Naive thymus-derived CD4-positive, alpha-beta T cell (primary cell): Measurements from ENCODE around the gene CLNK. TPM values are rescaled to one million over a fixed set of nuclear protein-coding genes. Genes with fewer than 3 reads are reported as not detected.

ENCODE experiments used
- ATAC-seq: fragments of 150-1000 bp; cut with Tn5 transposase; 2 replicates; pipeline ENCODE4 v1.10.0; 2021; ENCODE audit warnings: mild to moderate bottlenecking, moderate library complexity
- CTCF ChIA-PET: fragments of 350-600 bp; sonication (Branson Sonifier 250); formaldehyde crosslinking; loops from one replicate; lab custom pipeline; 2021; ENCODE audit warnings: antibody characterized with exemption; lab: Charles Lee
- POLR2A ChIA-PET: fragments of 350-600 bp; sonication (Branson Sonifier 250); formaldehyde crosslinking; loops from one replicate; lab custom pipeline; 2021; ENCODE audit warnings: antibody characterized with exemption, inconsistent platforms; lab: Charles Lee
- DNase-seq, 9 donors: peaks; one replicate each; pipeline versions ENCODE4 v3.0.0 to v3.0.0-alpha.2; 2020 to 2022; ENCODE audit warnings: mixed read lengths in 1 of 9
- H3K27ac ChIP-seq: one replicate; pipeline ENCODE4 v1.7.0; 2013; ENCODE audit warnings: mild to moderate bottlenecking, low read depth, low read length, moderate library complexity
- H3K27me3 ChIP-seq, 2 donors: one replicate each; pipeline ENCODE4 v1.7.0; 2013; ENCODE audit warnings: low read length in 2 of 2, mild to moderate bottlenecking in 2 of 2, moderate library complexity in 2 of 2; ENCODE audit not compliant: control insufficient read depth in 2 of 2, insufficient read depth in 2 of 2
- H3K36me3 ChIP-seq, 3 experiments: 1 replicate in 2 of 3; 2 replicates in 1 of 3; pipeline ENCODE4 v1.7.0; 2013; ENCODE audit warnings: low read length in 3 of 3, mild to moderate bottlenecking in 3 of 3, moderate library complexity in 1 of 3; ENCODE audit not compliant: insufficient read depth in 3 of 3, control insufficient read depth in 2 of 3
- H3K4me1 ChIP-seq, 2 donors: one replicate each; pipeline ENCODE4 v1.7.0; 2013; ENCODE audit warnings: low read length in 2 of 2, mild to moderate bottlenecking in 2 of 2, moderate library complexity in 1 of 2; ENCODE audit not compliant: control insufficient read depth in 2 of 2, insufficient read depth in 2 of 2
- H3K4me3 ChIP-seq: 2 replicates; pipeline ENCODE4 v1.7.0; 2013; ENCODE audit warnings: mild to moderate bottlenecking, low read length
- H3K9me3 ChIP-seq, 3 experiments: 1 replicate in 2 of 3; 2 replicates in 1 of 3; pipeline ENCODE4 v1.7.0; 2013; ENCODE audit warnings: low read length in 3 of 3; ENCODE audit not compliant: control insufficient read depth in 2 of 3
- H3K27ac Mint-ChIP-seq, 9 donors: one replicate each; pipeline ENCODE4 v1.8.0; 2020 to 2022; ENCODE audit warnings: mixed read lengths in 9 of 9, mild to moderate bottlenecking in 8 of 9, moderate library complexity in 5 of 9, inconsistent platforms in 2 of 9
- H3K27me3 Mint-ChIP-seq, 5 donors: one replicate each; pipeline ENCODE4 v1.8.0; 2021 to 2022; ENCODE audit warnings: mixed read lengths in 5 of 5, mild to moderate bottlenecking in 1 of 5
- H3K36me3 Mint-ChIP-seq, 5 donors: one replicate each; pipeline ENCODE4 v1.8.0; 2020 to 2022; ENCODE audit warnings: mixed read lengths in 5 of 5, mild to moderate bottlenecking in 3 of 5, inconsistent platforms in 1 of 5
- H3K4me1 Mint-ChIP-seq, 7 donors: one replicate each; pipeline ENCODE4 v1.8.0; 2020 to 2022; ENCODE audit warnings: mixed read lengths in 7 of 7, mild to moderate bottlenecking in 3 of 7, inconsistent platforms in 1 of 7
- H3K4me3 Mint-ChIP-seq, 10 donors: one replicate each; pipeline ENCODE4 v1.8.0; 2020 to 2022; ENCODE audit warnings: mild to moderate bottlenecking in 10 of 10, mixed read lengths in 10 of 10, moderate library complexity in 6 of 10, inconsistent platforms in 2 of 10
- H3K9me3 Mint-ChIP-seq, 11 donors: one replicate each; pipeline ENCODE4 v1.8.0; 2020 to 2022; ENCODE audit warnings: mixed read lengths in 11 of 11, mild to moderate bottlenecking in 4 of 11, inconsistent platforms in 1 of 11, moderate library complexity in 1 of 11
- intact Hi-C, 2 donors: fragments of 100-400 bp; cut with micrococcal nuclease; formaldehyde crosslinking; loops; one replicate each; pipeline ENCODE4 v1.15.1; 2023
- polyA plus RNA-seq, 2 donors: library from polyadenylated mRNA; unstranded; fragments of 300-500 nt; fragmentation: Illumina TruSeq; gene quantifications; one replicate each; pipeline ENCODE4 v1.2.3, GENCODE V29; 2021
- total RNA-seq, 6 experiments: library from RNA in 5 of 6; stranded (reverse) in 5 of 6; gene quantifications; 1 replicate in 5 of 6; 2 replicates in 1 of 6; pipeline ENCODE4 v1.2.3 and lab custom pipeline; 2021 to 2026

CLNK gene
- total and polyA plus RNA-seq, 7 experiments from 2014 or later: 0.13 to 0.66 (median 0.22) TPM; not detected in 4

GRCh38 chr4:10571909-10572308, 112.7 kb downstream of the CLNK start:
- Mint-ChIP-seq H3K27ac (no peak overlapping the region), H3K36me3 (no peaks in the 10 kb centered on the region), H3K4me3 (no peak overlapping the region), H3K4me1 (peaks cover 0 to 8% (median 6%) of the 10 kb centered on the region in 7 donors), H3K9me3 (peaks cover 0 to 4% (median 0%) of the 10 kb centered on the region in 11 donors), H3K27me3 (peaks cover 6 to 17% (median 8%) of the 10 kb centered on the region in 5 donors)
- no peak overlapping the region for H3K27ac ChIP-seq
- H3K4me1 ChIP-seq: no peaks in the 10 kb centered on the region
- no peak overlapping the region for H3K4me3 ChIP-seq
- ChIA-PET POLR2A (interaction anchor here (0.6 kb wide), 1 partner anchor 161 kb away, joined by 3 read pairs; no protein-coding TSS in a partner anchor), CTCF (no interaction called here)
- ATAC-seq (no peak), DNase-seq (no peak)
- H3K9me3 ChIP-seq: no peaks in the 10 kb centered on the region
- intact Hi-C loops: no loop called here
- no peaks in the 10 kb centered on the region for H3K27me3 ChIP-seq
- H3K36me3 ChIP-seq: no peaks in the 10 kb centered on the region

DNA sequence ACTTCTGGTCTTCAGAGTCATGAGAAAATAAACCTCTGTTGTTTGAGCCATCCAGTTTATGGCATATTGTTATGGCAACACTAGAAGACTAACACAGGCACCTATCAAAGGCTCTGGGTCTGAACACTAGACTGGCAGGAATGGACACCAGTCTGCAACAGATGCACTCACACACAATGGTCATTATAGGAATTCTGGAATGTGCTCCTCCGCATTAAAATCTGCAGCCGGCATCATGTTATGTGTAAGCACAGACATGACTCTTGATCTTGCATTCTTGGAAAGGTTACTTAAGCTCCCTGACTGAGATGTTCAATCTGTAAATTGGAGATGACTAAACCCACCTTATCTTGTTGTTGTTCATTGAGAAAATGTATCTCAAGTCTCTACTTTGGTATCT, 115.1 kb downstream of the CLNK start:
- no peaks in the 10 kb centered on the region for H3K36me3 ChIP-seq
- CTCF ChIA-PET: no interaction called here
- no peak overlapping the region for H3K4me3 Mint-ChIP-seq
- no peaks in the 10 kb centered on the region for H3K27me3 ChIP-seq
- intact Hi-C loops: no loop called here
- peaks cover 0 to 13% (median 4%) of the 10 kb centered on the region in 5 donors for H3K27me3 Mint-ChIP-seq
- H3K9me3 Mint-ChIP-seq: peaks cover 0 to 4% (median 0%) of the 10 kb centered on the region in 11 donors
- no peak overlapping the region for H3K27ac Mint-ChIP-seq
- peaks cover 0 to 8% (median 5%) of the 10 kb centered on the region in 7 donors for H3K4me1 Mint-ChIP-seq
- no peak overlapping the region for H3K4me3 ChIP-seq
- DNase-seq (no peak), ATAC-seq (no peak)
- no peaks in the 10 kb centered on the region for H3K4me1 ChIP-seq
- H3K36me3 Mint-ChIP-seq: no peaks in the 10 kb centered on the region
- H3K27ac ChIP-seq: no peak overlapping the region
- POLR2A ChIA-PET: no interaction called here
- H3K9me3 ChIP-seq: no peaks in the 10 kb centered on the region

GRCh38 chr4:10567766-10568165, 116.8 kb downstream of the CLNK start:
- Mint-ChIP-seq H3K4me3 (no peak overlapping the region), H3K27ac (no peak overlapping the region), H3K36me3 (no peaks in the 10 kb centered on the region), H3K27me3 (peaks cover 0 to 8% (median 6%) of the 10 kb centered on the region in 5 donors), H3K9me3 (peaks cover 0 to 4% (median 0%) of the 10 kb centered on the region in 11 donors), H3K4me1 (peaks cover 0 to 8% (median 5%) of the 10 kb centered on the region in 7 donors)
- H3K36me3 ChIP-seq: no peaks in the 10 kb centered on the region
- no peak for ATAC-seq
- CTCF ChIA-PET: interaction anchor here (0.9 kb wide), 2 partner anchors 13 to 279 kb away, joined by 3 read pairs; no protein-coding TSS in a partner anchor
- no peaks in the 10 kb centered on the region for H3K4me1 ChIP-seq
- H3K27me3 ChIP-seq: no peaks in the 10 kb centered on the region
- no peak for DNase-seq
- no peaks in the 10 kb centered on the region for H3K9me3 ChIP-seq
- POLR2A ChIA-PET: no interaction called here
- H3K27ac ChIP-seq: no peak overlapping the region
- H3K4me3 ChIP-seq: no peak overlapping the region
- intact Hi-C loops: no loop called here

GRCh38 chr4:10565166-10565780, 119.3 kb downstream of the CLNK start:
- Histone ChIP-seq H3K27ac (no peak overlapping the region), H3K36me3 (no peaks in the 10 kb centered on the region), H3K27me3 (peaks cover 0 to 2% of the 10 kb centered on the region in 2 donors), H3K4me1 (no peaks in the 10 kb centered on the region), H3K9me3 (no peaks in the 10 kb centered on the region), H3K4me3 (no peak overlapping the region)
- intact Hi-C loops: no loop called here
- CTCF ChIA-PET: no interaction called here
- no peak for ATAC-seq
- H3K4me1 Mint-ChIP-seq: peaks cover 0 to 8% (median 5%) of the 10 kb centered on the region in 7 donors
- H3K4me3 Mint-ChIP-seq: no peak overlapping the region
- POLR2A ChIA-PET: no interaction called here
- H3K27ac Mint-ChIP-seq: no peak overlapping the region
- peaks cover 5 to 12% (median 10%) of the 10 kb centered on the region in 5 donors for H3K27me3 Mint-ChIP-seq
- no peak for DNase-seq
- peaks cover 0 to 4% (median 0%) of the 10 kb centered on the region in 11 donors for H3K9me3 Mint-ChIP-seq
- no peaks in the 10 kb centered on the region for H3K36me3 Mint-ChIP-seq

- Mint-ChIP-seq H3K4me3 (peak overlapping the region in 3 of 10 donors; percentile 2 to 32 (median 27)), H3K4me1 (peaks cover 4 to 8% (median 5%) of the 10 kb centered on the region in 7 donors), H3K27ac (no peak overlapping the region), H3K27me3 (peaks cover 6 to 25% (median 19%) of the 10 kb centered on the region in 5 donors), H3K36me3 (no peaks in the 10 kb centered on the region), H3K9me3 (no peaks in the 10 kb centered on the region)
- Histone ChIP-seq H3K27ac (no peak overlapping the region), H3K4me3 (no peak overlapping the region), H3K4me1 (no peaks in the 10 kb centered on the region), H3K36me3 (no peaks in the 10 kb centered on the region), H3K9me3 (no peaks in the 10 kb centered on the region), H3K27me3 (no peaks in the 10 kb centered on the region)
- intact Hi-C loops: loop anchor here (1.0 to 10.0 kb wide), 5 partner anchors 22 to 1069 kb away; partner anchors contain the start of gene HS3ST1 (in 1 of the 2)
- ChIA-PET CTCF (interaction anchor here (0.6 to 1.5 kb wide), 4 partner anchors 13 to 1068 kb away, joined by 3 to 5 read pairs (median 3); no protein-coding TSS in a partner anchor), POLR2A (interaction anchor here (0.7 kb wide), 1 partner anchor 22 kb away, joined by 3 read pairs; no protein-coding TSS in a partner anchor)
- ATAC-seq: peak; percentile 76
- DNase-seq: peak in 6 of 9 donors; percentile 12 to 55 (median 40)
Observed at GRCh38 chr4:10554694-10555093, 129.9 kb downstream of the CLNK start.

DNA sequence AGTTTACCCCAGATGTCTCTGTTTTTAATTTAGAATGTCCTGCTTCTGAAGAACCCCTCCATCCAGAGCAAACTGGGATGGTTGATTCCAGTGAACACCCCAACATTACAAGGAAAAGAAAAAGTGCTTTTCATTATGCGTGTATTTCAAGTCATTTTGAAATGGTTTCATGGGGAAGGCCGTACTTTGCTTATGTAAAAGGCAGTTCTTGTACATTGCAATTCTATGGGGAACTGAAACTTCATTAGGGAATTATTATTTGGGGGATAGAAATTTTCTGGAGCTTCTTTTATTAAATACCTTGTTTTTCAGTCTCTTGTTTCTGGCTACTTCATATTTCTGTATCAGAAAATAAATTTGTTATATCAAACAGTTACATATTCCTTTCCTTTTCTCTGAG, 130.4 kb downstream of the CLNK start:
- Mint-ChIP-seq H3K9me3 (no peaks in the 10 kb centered on the region), H3K4me3 (no peak overlapping the region), H3K4me1 (peaks cover 4 to 8% (median 5%) of the 10 kb centered on the region in 7 donors), H3K27me3 (peaks cover 6 to 25% (median 19%) of the 10 kb centered on the region in 5 donors), H3K36me3 (no peaks in the 10 kb centered on the region), H3K27ac (no peak overlapping the region)
- intact Hi-C loops: loop anchor here (1.0 to 10.0 kb wide), 5 partner anchors 23 to 1069 kb away; partner anchors contain the start of gene HS3ST1 (in 1 of the 2)
- no peaks in the 10 kb centered on the region for H3K9me3 ChIP-seq
- H3K4me3 ChIP-seq: no peak overlapping the region
- no peak for DNase-seq
- ChIA-PET CTCF (interaction anchor here (0.7 to 1.5 kb wide), 2 partner anchors 15 to 394 kb away, joined by 3 to 5 read pairs; no protein-coding TSS in a partner anchor), POLR2A (no interaction called here)
- H3K4me1 ChIP-seq: no peaks in the 10 kb centered on the region
- no peak overlapping the region for H3K27ac ChIP-seq
- no peak for ATAC-seq
- H3K36me3 ChIP-seq: no peaks in the 10 kb centered on the region
- H3K27me3 ChIP-seq: no peaks in the 10 kb centered on the region
